GM23338 (cell line): ENCODE results near the gene UQCC2.

Source experiments
- CTCF ChIP-seq, 2 experiments: fragments of 200-600 bp in 1 of 2; sonication (generic) in 1 of 2; conservative IDR thresholded peaks; 2 replicates each; pipeline versions ENCODE4 v1.5.1 to v1.6.1; 2016 to 2017; ENCODE audit warnings: antibody characterized with exemption in 2 of 2, low read depth in 2 of 2, mild to moderate bottlenecking in 2 of 2, moderate library complexity in 1 of 2
- EZH2 ChIP-seq: fragments of 200-600 bp; sonication (generic); IDR thresholded peaks from one replicate; pipeline ENCODE4 v1.8.0; 2017; ENCODE audit warnings: antibody characterized with exemption, mild to moderate bottlenecking, low read depth; ENCODE audit not compliant: unreplicated experiment
- POLR2AphosphoS5 ChIP-seq: IDR thresholded peaks from 2 replicates; pipeline ENCODE4 v1.6.1; 2016; ENCODE audit warnings: antibody characterized with exemption, low read depth
- REST ChIP-seq: IDR thresholded peaks from one replicate; pipeline ENCODE4 v1.6.1; 2018; ENCODE audit warnings: antibody characterized with exemption; ENCODE audit not compliant: unreplicated experiment

- no peak for TF ChIP-seq CTCF (conservative IDR thresholded peaks at IDR 0.05; ENCODE audit: low read depth in 2 of 2)
- TF ChIP-seq POLR2AphosphoS5, result no peak
- TF ChIP-seq EZH2, result no peak
- TF ChIP-seq REST, result no peak
Measured at GRCh38 chr6:33740204-33740608, 28.7 kb upstream of the UQCC2 start.
